22Rv1 (cell line): ENCODE data around the gene MINPP1.

Experiments
- H3K27ac ChIP-seq: fragments of 450-650 bp; 2 replicates; pipeline ENCODE4 v1.5.1; 2017
- ZFX ChIP-seq: fragments of 450-650 bp; IDR thresholded peaks from 2 replicates; pipeline ENCODE4 v1.6.1; 2017; ENCODE audit warnings: antibody characterized with exemption, borderline replicate concordance
- TF ChIP-seq, protein P1 (sequence below): fragments of 450-650 bp; IDR thresholded peaks from 2 replicates; pipeline ENCODE4 v1.5.1; 2017; ENCODE audit warnings: mild to moderate bottlenecking

The MINPP1 gene

DNA sequence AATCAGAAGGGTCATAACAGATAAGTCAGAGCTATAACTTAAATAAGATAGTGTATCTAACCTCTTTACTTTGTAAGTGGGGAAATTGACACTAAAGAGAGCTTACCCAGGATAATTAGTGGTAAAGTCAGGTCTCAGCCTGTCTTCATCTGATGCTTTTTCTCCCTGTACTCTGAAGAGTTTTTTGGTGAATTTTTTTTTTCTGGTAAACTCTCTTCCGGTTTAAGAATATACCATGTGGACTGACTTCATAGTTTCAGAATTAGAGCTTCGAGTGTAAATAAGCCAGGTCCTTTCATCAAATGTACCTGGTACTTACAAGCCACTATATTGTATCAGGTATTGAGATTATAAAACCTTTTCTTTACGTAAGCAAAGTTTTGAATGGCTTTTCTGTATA, 6.8 kb downstream of the MINPP1 start:
- H3K27ac ChIP-seq = no peak overlapping the region
- TF ChIP-seq, protein P1, sequence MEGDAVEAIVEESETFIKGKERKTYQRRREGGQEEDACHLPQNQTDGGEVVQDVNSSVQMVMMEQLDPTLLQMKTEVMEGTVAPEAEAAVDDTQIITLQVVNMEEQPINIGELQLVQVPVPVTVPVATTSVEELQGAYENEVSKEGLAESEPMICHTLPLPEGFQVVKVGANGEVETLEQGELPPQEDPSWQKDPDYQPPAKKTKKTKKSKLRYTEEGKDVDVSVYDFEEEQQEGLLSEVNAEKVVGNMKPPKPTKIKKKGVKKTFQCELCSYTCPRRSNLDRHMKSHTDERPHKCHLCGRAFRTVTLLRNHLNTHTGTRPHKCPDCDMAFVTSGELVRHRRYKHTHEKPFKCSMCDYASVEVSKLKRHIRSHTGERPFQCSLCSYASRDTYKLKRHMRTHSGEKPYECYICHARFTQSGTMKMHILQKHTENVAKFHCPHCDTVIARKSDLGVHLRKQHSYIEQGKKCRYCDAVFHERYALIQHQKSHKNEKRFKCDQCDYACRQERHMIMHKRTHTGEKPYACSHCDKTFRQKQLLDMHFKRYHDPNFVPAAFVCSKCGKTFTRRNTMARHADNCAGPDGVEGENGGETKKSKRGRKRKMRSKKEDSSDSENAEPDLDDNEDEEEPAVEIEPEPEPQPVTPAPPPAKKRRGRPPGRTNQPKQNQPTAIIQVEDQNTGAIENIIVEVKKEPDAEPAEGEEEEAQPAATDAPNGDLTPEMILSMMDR = no peak
- TF ChIP-seq ZFX = no peak

DNA sequence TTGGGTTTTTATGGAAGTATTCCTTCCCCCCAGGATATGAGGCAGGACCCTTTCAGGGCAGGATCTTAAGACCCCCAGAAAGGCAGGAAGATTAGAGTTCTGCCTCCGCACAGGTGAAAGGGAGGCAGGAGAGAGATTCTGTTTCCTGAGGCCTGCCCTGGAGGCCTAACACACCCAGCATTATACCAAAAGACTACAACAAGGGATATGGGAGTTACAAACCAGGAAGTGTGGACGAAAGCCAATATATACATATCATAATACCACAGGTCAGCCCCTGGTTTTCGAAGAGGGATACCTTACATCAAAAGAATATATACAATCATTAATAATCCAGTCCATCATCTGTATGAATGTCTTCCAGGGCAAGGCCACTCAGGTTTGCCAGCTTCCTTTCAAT, 14.2 kb downstream of the MINPP1 start:
- no peak overlapping the region for H3K27ac ChIP-seq
- TF ChIP-seq, protein P1 = no peak
- no peak for TF ChIP-seq ZFX

DNA sequence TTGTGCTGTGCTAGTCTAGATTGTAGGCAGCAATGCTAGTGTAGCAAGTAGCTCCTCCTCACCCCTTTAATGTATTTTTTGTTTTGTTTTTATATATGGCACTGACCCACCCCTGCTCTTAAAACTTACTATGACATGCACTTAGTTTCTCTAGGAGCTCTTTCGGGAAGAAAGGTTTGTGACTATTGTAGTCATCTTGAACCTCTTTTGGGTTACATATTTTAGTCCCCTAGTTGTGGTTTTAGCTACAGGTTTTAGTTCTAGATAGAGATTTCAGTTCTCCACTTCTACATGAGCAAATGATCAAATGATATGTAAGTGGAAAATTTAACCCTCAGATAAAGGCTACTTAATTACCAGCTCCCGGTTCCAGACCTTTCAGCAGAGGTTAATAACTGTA, 14.9 kb downstream of the MINPP1 start:
- H3K27ac ChIP-seq = no peak overlapping the region
- no peak for TF ChIP-seq ZFX
- TF ChIP-seq, protein P1 = no peak

DNA sequence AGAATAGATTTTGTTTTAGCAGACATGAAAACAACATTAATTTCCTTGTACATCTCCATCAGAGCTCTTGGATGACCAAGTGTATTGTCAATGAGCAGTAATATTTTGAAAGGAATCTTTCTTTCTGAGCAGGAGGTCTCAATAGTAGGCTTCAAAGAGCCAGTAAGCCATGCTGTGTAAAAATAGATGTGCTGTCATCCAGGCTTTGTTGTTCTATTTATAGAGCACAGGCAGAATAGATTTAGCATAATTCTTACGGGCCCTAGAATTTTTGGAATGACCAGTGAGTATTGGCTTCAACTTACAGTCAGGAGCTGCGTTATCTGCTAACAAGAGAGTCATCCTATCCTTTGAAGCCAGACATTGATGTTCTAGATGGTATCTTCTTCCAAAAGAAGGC, 19.0 kb downstream of the MINPP1 start:
- no peak for TF ChIP-seq ZFX
- no peak overlapping the region; the same call in 1 of the 2 replicates for H3K27ac ChIP-seq

DNA sequence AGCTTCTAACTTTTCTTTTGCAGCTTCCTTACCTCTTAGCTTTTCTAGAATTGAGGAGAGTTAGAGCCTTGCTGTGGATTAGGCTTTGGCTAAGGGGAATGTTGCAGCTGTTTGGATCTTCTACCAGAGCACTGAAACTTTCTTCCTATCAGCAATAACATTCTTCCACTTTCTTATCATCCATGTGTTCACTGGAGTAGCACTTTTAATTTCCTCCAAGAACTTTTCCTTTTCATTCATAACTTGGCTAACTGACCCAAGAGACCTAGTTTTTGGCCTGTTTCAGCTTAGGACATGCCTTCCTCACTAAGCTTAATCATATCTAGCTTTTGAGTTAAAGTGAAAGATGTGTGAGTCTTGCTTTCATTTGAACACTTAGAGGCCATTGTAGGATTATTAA, 19.6 kb downstream of the MINPP1 start:
- TF ChIP-seq, protein P1 = no peak
- TF ChIP-seq ZFX = no peak
- H3K27ac ChIP-seq = no peak overlapping the region; the same call in 1 of the 2 replicates

DNA sequence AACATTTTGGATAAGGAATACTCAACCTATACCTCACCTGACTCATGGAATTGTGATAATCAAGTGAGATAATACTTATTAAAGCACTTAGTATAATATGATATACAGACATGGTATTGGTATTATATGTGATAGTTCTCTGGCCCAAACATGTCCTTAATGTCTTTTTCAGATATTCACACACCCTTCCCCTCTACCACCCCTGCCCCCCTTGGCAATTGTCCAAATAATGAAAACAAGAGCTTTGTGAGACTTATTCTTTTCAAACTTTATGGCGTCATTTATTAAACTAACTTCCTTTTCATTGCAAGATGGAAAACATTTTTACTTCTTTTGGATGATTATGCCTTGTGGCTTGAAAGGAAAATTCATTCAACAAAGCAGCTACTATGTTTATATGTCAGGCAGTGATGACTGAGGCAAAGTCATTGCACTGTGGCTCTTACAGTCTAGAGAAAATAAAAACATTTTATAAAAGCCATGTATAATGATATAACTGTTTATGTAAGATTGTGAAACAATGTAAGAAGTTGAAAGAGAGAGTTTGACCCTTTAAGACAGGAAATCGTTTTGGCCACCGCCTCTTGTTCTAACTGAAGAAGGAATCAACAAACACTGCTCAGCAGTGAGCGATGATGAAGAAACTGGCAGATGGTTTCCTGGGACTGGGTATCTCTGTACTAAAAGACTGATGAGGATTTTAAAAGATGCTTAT, 27.4 kb downstream of the MINPP1 start:
- H3K27ac ChIP-seq = no peak overlapping the region
- TF ChIP-seq, protein P1 = no peak
- TF ChIP-seq ZFX = no peak

DNA sequence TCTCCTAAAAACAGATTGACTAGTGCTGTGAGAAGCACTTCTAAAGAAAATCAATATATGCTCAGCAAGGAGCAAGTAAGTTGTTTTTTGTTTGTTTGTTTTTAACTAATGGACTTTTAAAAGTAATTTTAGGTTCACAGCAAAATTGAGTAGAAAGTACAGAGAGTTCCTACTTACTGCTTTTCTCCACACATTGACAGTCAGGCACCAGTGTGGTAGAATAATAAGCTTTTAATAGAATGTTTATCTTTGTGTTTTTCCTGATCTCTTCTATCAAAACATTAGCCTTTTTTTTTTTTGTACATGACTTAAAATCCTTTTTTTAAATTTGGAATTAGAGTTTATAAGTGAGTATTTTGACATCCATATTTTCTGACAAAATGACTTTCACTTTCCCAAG, 28.0 kb downstream of the MINPP1 start:
- no peak for TF ChIP-seq ZFX
- TF ChIP-seq, protein P1 = no peak
- H3K27ac ChIP-seq = no peak overlapping the region
